HG02798 (cell line): ENCODE measurements around the gene RTP1.
A peak's percentile ranks its signal among the peaks of the same experiment; 100 is the strongest.
"Not testable (repeated sequence)": the region's sequence is repeated elsewhere in the genome, so short reads cannot be mapped to it uniquely, and the experiment has no call there.

Source experiments
- ATAC-seq: cut with Tn5 transposase; IDR thresholded peaks from one replicate; pipeline ENCODE4 v1.9.1; 2021; ENCODE audit warnings: mild to moderate bottlenecking; ENCODE audit not compliant: unreplicated experiment, poor library complexity

RTP1 gene

GRCh38 chr3:187197335-187197649 is at the start of gene RTP1:
TSS of gene RTP1 (plus strand) at chr3:187197486. CDS start at chr3:187197516, 30 bp downstream.
- no peak for ATAC-seq

- ATAC-seq, result no peak
Observed at GRCh38 chr3:187150186-187150585, 47.1 kb upstream of the RTP1 start.

GRCh38 chr3:187150599-187150998 is 46.7 kb upstream of the RTP1 start:
- no peak for ATAC-seq

GRCh38 chr3:187161556-187161955 is 35.7 kb upstream of the RTP1 start:
- ATAC-seq, result no peak

GRCh38 chr3:187162265-187162953 is 34.9 kb upstream of the RTP1 start:
- ATAC-seq, result no peak

GRCh38 chr3:187165144-187165543 is 32.1 kb upstream of the RTP1 start:
- no peak for ATAC-seq

- no peak for ATAC-seq
Observed at GRCh38 chr3:187166750-187167149, 30.5 kb upstream of the RTP1 start.

GRCh38 chr3:187167777-187168176 is 29.5 kb upstream of the RTP1 start:
- no peak for ATAC-seq

- no peak for ATAC-seq
Observed at GRCh38 chr3:187169231-187169960, 27.9 kb upstream of the RTP1 start.

GRCh38 chr3:187170911-187171310 is 26.4 kb upstream of the RTP1 start:
- ATAC-seq, result not testable (repeated sequence)

- no peak for ATAC-seq
Observed at GRCh38 chr3:187172929-187173328, 24.4 kb upstream of the RTP1 start.

GRCh38 chr3:187181454-187182170 is 15.7 kb upstream of the RTP1 start:
- ATAC-seq, result no peak

GRCh38 chr3:187183210-187183862 is 13.9 kb upstream of the RTP1 start:
- peak; percentile 50 for ATAC-seq

- no peak for ATAC-seq
Observed at GRCh38 chr3:187183903-187184302, 13.4 kb upstream of the RTP1 start.

GRCh38 chr3:187185759-187186158 is 11.5 kb upstream of the RTP1 start:
- no peak for ATAC-seq

GRCh38 chr3:187186375-187186774 is 10.9 kb upstream of the RTP1 start:
- ATAC-seq, result peak; percentile 28

GRCh38 chr3:187186801-187187421 is 10.4 kb upstream of the RTP1 start:
- ATAC-seq, result peak; percentile 36

GRCh38 chr3:187188931-187189330 is 8.4 kb upstream of the RTP1 start:
- ATAC-seq, result no peak

GRCh38 chr3:187191271-187191670 is 6.0 kb upstream of the RTP1 start:
- ATAC-seq, result no peak

GRCh38 chr3:187193181-187193580 is 4.1 kb upstream of the RTP1 start:
- no peak for ATAC-seq
